HepG2 (cell line): ENCODE results near the gene LILRB4.

Experiments
- CTCF ChIP-seq: sonication (generic); formaldehyde crosslinking; IDR thresholded peaks from 2 replicates; pipeline ENCODE4 v1.5.0; 2020; ENCODE audit warnings: mild to moderate bottlenecking, missing genetic modification reagents, moderate library complexity
- IKZF1 ChIP-seq: fragments of 450-650 bp; IDR thresholded peaks from 2 replicates; pipeline ENCODE4 v1.7.1; 2016
- ZSCAN5A ChIP-seq: sonication (generic); formaldehyde crosslinking; IDR thresholded peaks from 2 replicates; pipeline ENCODE4 v1.8.0; 2022; ENCODE audit warnings: mild to moderate bottlenecking, missing genetic modification reagents, borderline replicate concordance
- TF ChIP-seq, protein P1 (sequence below): sonication (generic); formaldehyde crosslinking; IDR thresholded peaks from 2 replicates; pipeline ENCODE4 v1.8.1; 2022; ENCODE audit warnings: mild to moderate bottlenecking, missing genetic modification reagents

DNA sequence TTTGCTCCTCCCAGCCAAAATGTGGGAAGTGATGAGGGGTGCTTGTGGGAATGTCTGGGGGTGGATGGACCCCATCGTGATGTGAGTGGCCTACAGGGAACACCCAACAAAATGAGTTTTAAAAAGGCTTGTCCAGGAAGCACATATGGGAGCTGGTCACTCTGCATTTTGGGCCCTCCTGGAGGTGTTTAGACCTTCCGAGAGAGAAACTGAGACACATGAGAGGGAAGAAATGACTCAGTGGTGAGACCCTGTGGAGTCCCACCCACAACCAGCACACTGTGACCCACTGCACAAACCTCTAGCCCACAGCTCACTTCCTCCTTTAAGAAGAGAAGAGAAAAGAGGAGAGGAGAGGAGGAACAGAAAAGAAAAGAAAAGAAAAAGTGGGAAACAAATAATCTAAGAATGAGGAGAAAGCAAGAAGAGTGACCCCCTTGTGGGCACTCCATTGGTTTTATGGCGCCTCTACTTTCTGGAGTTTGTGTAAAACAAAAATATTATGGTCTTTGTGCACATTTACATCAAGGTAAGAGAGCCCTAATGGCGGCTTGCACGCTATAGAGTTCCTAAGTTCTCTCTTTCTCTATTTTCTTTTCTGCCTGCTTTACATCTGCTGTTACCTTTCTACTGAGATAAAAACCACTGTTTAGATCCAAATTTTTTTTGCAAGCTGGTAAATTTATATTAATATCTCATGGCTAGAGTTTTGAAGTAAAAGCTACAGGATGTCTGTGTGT, 45.8 kb upstream of the LILRB4 start:
- TF ChIP-seq CTCF (CRISPR knock-in tag) = no peak
- TF ChIP-seq ZSCAN5A (CRISPR knock-in tag) = no peak
- TF ChIP-seq IKZF1 = no peak
- TF ChIP-seq, protein P1, sequence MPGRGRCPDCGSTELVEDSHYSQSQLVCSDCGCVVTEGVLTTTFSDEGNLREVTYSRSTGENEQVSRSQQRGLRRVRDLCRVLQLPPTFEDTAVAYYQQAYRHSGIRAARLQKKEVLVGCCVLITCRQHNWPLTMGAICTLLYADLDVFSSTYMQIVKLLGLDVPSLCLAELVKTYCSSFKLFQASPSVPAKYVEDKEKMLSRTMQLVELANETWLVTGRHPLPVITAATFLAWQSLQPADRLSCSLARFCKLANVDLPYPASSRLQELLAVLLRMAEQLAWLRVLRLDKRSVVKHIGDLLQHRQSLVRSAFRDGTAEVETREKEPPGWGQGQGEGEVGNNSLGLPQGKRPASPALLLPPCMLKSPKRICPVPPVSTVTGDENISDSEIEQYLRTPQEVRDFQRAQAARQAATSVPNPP (CRISPR knock-in tag) = no peak
